ENCODE results near the gene CXCR5. TPM values are rescaled to one million over a fixed set of nuclear protein-coding genes. Genes with fewer than 3 reads are reported as not detected.

CXCR5 gene
- total and polyA plus RNA-seq, 10 donors, result 25.0 to 66.6 (median 34.3) TPM

GRCh38 chr11:118843565-118843964 is 40.1 kb upstream of the CXCR5 start:
- Histone ChIP-seq H3K36me3 (no peaks in the 10 kb centered on the region), H3K27ac (no peak overlapping the region), H3K27me3 (replicated peaks in 1 of 7) (no peaks in the 10 kb centered on the region), H3K4me1 (peaks cover 0 to 27% (median 12%) of the 10 kb centered on the region in 6 donors), H3K4me3 (no peak overlapping the region), H3K9me3 (no peaks in the 10 kb centered on the region)
- TF ChIP-seq POLR2A (IDR thresholded peaks at IDR 0.05) (no peak), POLR2AphosphoS5 (IDR thresholded peaks at IDR 0.05) (no peak), CTCF (IDR thresholded peaks at IDR 0.05 in 8 of 11, conservative IDR thresholded peaks at IDR 0.05 in 3 of 11) (no peak)
- 91 to 99% (median 92%) methylated on average over 2 of the region's 2 CpGs for WGBS, 5 donors
- DNase-seq, result no peak
- intact Hi-C loops (cut with DNase I; ENCODE audit: low total_unique reads), result no loop called here

- Histone ChIP-seq H3K27me3 (replicated peaks in 1 of 7) (no peaks in the 10 kb centered on the region), H3K27ac (no peak overlapping the region), H3K4me1 (peaks cover 0 to 17% (median 2%) of the 10 kb centered on the region in 6 donors), H3K4me3 (no peak overlapping the region), H3K9me3 (no peaks in the 10 kb centered on the region), H3K36me3 (no peaks in the 10 kb centered on the region)
- DNase-seq, result no peak
- intact Hi-C loops (cut with DNase I; ENCODE audit: low total_unique reads), result no loop called here
- no peak for TF ChIP-seq POLR2AphosphoS5 (IDR thresholded peaks at IDR 0.05)
- no peak for TF ChIP-seq CTCF (IDR thresholded peaks at IDR 0.05 in 8 of 11, conservative IDR thresholded peaks at IDR 0.05 in 3 of 11)
- TF ChIP-seq POLR2A (IDR thresholded peaks at IDR 0.05), result no peak
Observed at GRCh38 chr11:118845369-118845768, 38.3 kb upstream of the CXCR5 start.

GRCh38 chr11:118846181-118846935 is 37.3 kb upstream of the CXCR5 start:
- intact Hi-C loops (cut with DNase I; ENCODE audit: low total_unique reads), result no loop called here
- Histone ChIP-seq H3K9me3 (no peaks in the 10 kb centered on the region), H3K4me3 (no peak overlapping the region), H3K36me3 (no peaks in the 10 kb centered on the region), H3K27ac (no peak overlapping the region), H3K27me3 (replicated peaks in 1 of 7) (no peaks in the 10 kb centered on the region), H3K4me1 (peaks cover 0 to 15% (median under 1%) of the 10 kb centered on the region in 6 donors)
- WGBS, 5 donors, result 83 to 96% (median 85%) methylated on average over 3 of the region's 3 CpGs
- no peak for TF ChIP-seq POLR2A (IDR thresholded peaks at IDR 0.05)
- no peak for TF ChIP-seq POLR2AphosphoS5 (IDR thresholded peaks at IDR 0.05)
- TF ChIP-seq CTCF (IDR thresholded peaks at IDR 0.05 in 8 of 11, conservative IDR thresholded peaks at IDR 0.05 in 3 of 11), result no peak
- no peak for DNase-seq

GRCh38 chr11:118849825-118850224 is 33.9 kb upstream of the CXCR5 start:
- Histone ChIP-seq H3K27me3 (replicated peaks in 1 of 7) (no peaks in the 10 kb centered on the region), H3K27ac (no peak overlapping the region), H3K4me1 (peaks cover 0 to 21% (median 8%) of the 10 kb centered on the region in 6 donors), H3K4me3 (no peak overlapping the region), H3K36me3 (no peaks in the 10 kb centered on the region), H3K9me3 (no peaks in the 10 kb centered on the region)
- DNase-seq, result no peak
- intact Hi-C loops (cut with DNase I; ENCODE audit: low total_unique reads), result no loop called here
- WGBS, 5 donors, result 87 to 94% (median 89%) methylated on average over 4 of the region's 4 CpGs
- TF ChIP-seq POLR2A (IDR thresholded peaks at IDR 0.05) (no peak), POLR2AphosphoS5 (IDR thresholded peaks at IDR 0.05) (no peak), CTCF (IDR thresholded peaks at IDR 0.05 in 8 of 11, conservative IDR thresholded peaks at IDR 0.05 in 3 of 11) (no peak)

All from spleen (tissue), 11 donors.